HCT116 (cell line): ENCODE results near the gene MVB12A. TPM values are rescaled to one million over a fixed set of nuclear protein-coding genes. Genes with fewer than 3 reads are reported as not detected.

Experiments
- ATAC-seq: fragments of 200-7000 bp; cut with Tn5 transposase; 2 replicates; pipeline ENCODE4 v1.9.1; 2020; ENCODE audit warnings: mild to moderate bottlenecking, moderate library complexity
- BruUV-seq: library from RNA; stranded (reverse); fragments of 400-500 nt; replicated peaks from 2 replicates; lab custom pipeline; 2021; lab: Mats Ljungman, UMichigan
- CTCF ChIA-PET: fragments of 300-600 bp; sonication (Branson Sonifier 250); formaldehyde crosslinking; loops from one replicate; lab custom pipeline; 2021; ENCODE audit warnings: antibody characterized with exemption; lab: Charles Lee
- POLR2A ChIA-PET: fragments of 300-600, 350-600 bp; sonication (Branson Sonifier 250); formaldehyde crosslinking; loops from one replicate; lab custom pipeline; 2021; ENCODE audit warnings: antibody characterized with exemption; lab: Charles Lee
- RAD21 ChIA-PET, 2 experiments: fragments of 300-600 bp; sonication (Branson Sonifier 250); formaldehyde crosslinking; loops; one replicate each; lab custom pipeline; 2023; ENCODE audit warnings: low total read pairs in 2 of 2; ENCODE audit not compliant: uncharacterized antibody in 2 of 2, unreplicated experiment in 2 of 2, low non-redundant PET in 1 of 2; lab: Charles Lee
- DNase-seq: peaks from one replicate; pipeline ENCODE4 v3.0.0-alpha.2; 2010; ENCODE audit warnings: low read depth, low spot score
- H2AFZ ChIP-seq: fragments of 200-600 bp; shearing (Covaris generic), sonication (generic); 2 replicates; pipeline ENCODE4 v1.6.1; 2017; ENCODE audit warnings: low read depth, mixed run types, mixed read lengths, antibody characterized with exemption, low read length; ENCODE audit not compliant: poor library complexity, severe bottlenecking
- H3K27ac ChIP-seq: 2 replicates; pipeline ENCODE4 v1.5.1; 2012; ENCODE audit warnings: low read depth, low read length
- H3K27me3 ChIP-seq: fragments of 200-600 bp; sonication (generic); 2 replicates; pipeline ENCODE4 v1.6.1; 2016; ENCODE audit warnings: mixed run types, low read length, mixed read lengths; ENCODE audit not compliant: insufficient read depth
- H3K36me3 ChIP-seq, 2 experiments: fragments of 200-500 bp in 1 of 2; fragments of 200-600 bp in 1 of 2; sonication (Bioruptor generic) in 1 of 2; sonication (generic) in 1 of 2; 2 replicates each; pipeline versions ENCODE4 v1.5.1 to v1.6.1; 2014 to 2016; ENCODE audit warnings: low read length in 2 of 2, inconsistent platforms in 1 of 2, mixed read lengths in 1 of 2, mixed run types in 1 of 2; ENCODE audit not compliant: insufficient read depth in 2 of 2, control insufficient read depth in 1 of 2
- H3K4me1 ChIP-seq, 2 experiments: fragments of 200-600 bp in 1 of 2; sonication (generic) in 1 of 2; 2 replicates each; pipeline versions ENCODE4 v1.5.1 to v1.6.1; 2012 to 2017; ENCODE audit warnings: low read length in 2 of 2, inconsistent platforms in 1 of 2, mild to moderate bottlenecking in 1 of 2, mixed read lengths in 1 of 2, mixed run types in 1 of 2, moderate library complexity in 1 of 2; ENCODE audit not compliant: insufficient read depth in 2 of 2, control insufficient read depth in 1 of 2
- H3K4me2 ChIP-seq: fragments of 200-600 bp; sonication (generic); 2 replicates; pipeline ENCODE4 v1.6.1; 2017; ENCODE audit warnings: mixed run types, low read length, mixed read lengths
- H3K4me3 ChIP-seq, 2 experiments: fragments of 200-600 bp in 1 of 2; sonication (generic) in 1 of 2; replicated peaks in 1 of 2; 2 replicates each; pipeline ENCODE4 v1.5.1; 2011 to 2016; ENCODE audit warnings: low read length in 2 of 2, control low read depth in 1 of 2, low read depth in 1 of 2, mild to moderate bottlenecking in 1 of 2, mixed read lengths in 1 of 2, mixed run types in 1 of 2
- H3K79me2 ChIP-seq: fragments of 200-600 bp; sonication (generic); 2 replicates; pipeline ENCODE4 v1.6.1; 2017; ENCODE audit warnings: mild to moderate bottlenecking, mixed run types, low read length, moderate library complexity, mixed read lengths; ENCODE audit not compliant: insufficient read depth
- H3K9ac ChIP-seq: fragments of 200-600 bp; sonication (generic); 2 replicates; pipeline ENCODE4 v1.6.1; 2016; ENCODE audit warnings: low read length, mixed read lengths
- H3K9me2 ChIP-seq: fragments of 200-600 bp; sonication (generic), shearing (Covaris generic); 2 replicates; pipeline ENCODE4 v1.6.1; 2017; ENCODE audit warnings: mixed run types, mild to moderate bottlenecking, moderate library complexity; ENCODE audit not compliant: insufficient read depth
- H3K9me3 ChIP-seq, 2 experiments: fragments of 200-500 bp in 1 of 2; fragments of 200-600 bp in 1 of 2; sonication (Bioruptor generic) in 1 of 2; sonication (generic) in 1 of 2; 2 replicates each; pipeline ENCODE4 v1.6.1; 2014 to 2017; ENCODE audit warnings: low read length in 2 of 2, mixed read lengths in 2 of 2, inconsistent platforms in 1 of 2, low read depth in 1 of 2, mild to moderate bottlenecking in 1 of 2, mixed run types in 1 of 2, moderate library complexity in 1 of 2; ENCODE audit not compliant: control insufficient read depth in 1 of 2, insufficient read depth in 1 of 2
- H4K20me1 ChIP-seq: fragments of 200-600 bp; sonication (generic), shearing (Covaris generic); 2 replicates; pipeline ENCODE4 v1.6.1; 2017; ENCODE audit warnings: mixed run types, mild to moderate bottlenecking, moderate library complexity; ENCODE audit not compliant: insufficient read depth
- ATF3 ChIP-seq: IDR thresholded peaks from 2 replicates; pipeline ENCODE4 v1.6.1; 2012
- CBX3 ChIP-seq: IDR thresholded peaks from 2 replicates; pipeline ENCODE4 v1.6.1; 2012; ENCODE audit warnings: low read depth
- CTCF ChIP-seq, 3 experiments: fragments of 200-600 bp in 1 of 3; sonication (generic) in 1 of 3; IDR thresholded peaks in 2 of 3; conservative IDR thresholded peaks in 1 of 3; 2 replicates each; pipeline ENCODE4 v1.5.1; 2012 to 2017; ENCODE audit warnings: low read depth in 2 of 3, low read length in 2 of 3, antibody characterized with exemption in 1 of 3, borderline replicate concordance in 1 of 3, control low read depth in 1 of 3, mild to moderate bottlenecking in 1 of 3, mixed read lengths in 1 of 3, mixed run types in 1 of 3, moderate library complexity in 1 of 3; ENCODE audit not compliant: insufficient read depth in 1 of 3
- EGR1 ChIP-seq: IDR thresholded peaks from 2 replicates; pipeline ENCODE4 v1.6.1; 2012; ENCODE audit warnings: low read depth
- ELF1 ChIP-seq: IDR thresholded peaks from 2 replicates; pipeline ENCODE4 v1.6.1; 2012; ENCODE audit warnings: low read depth, borderline replicate concordance
- EZH2 ChIP-seq: fragments of 200-600 bp; sonication (generic); IDR thresholded peaks from 2 replicates; pipeline ENCODE4 v1.6.1; 2017; ENCODE audit warnings: antibody characterized with exemption, mixed run types
- FOSL1 ChIP-seq: IDR thresholded peaks from 2 replicates; pipeline ENCODE4 v1.6.1; 2012; ENCODE audit warnings: low read depth
- JUND ChIP-seq: IDR thresholded peaks from 2 replicates; pipeline ENCODE4 v1.6.1; 2012
- POLR2A ChIP-seq: IDR thresholded peaks from 2 replicates; pipeline ENCODE4 v1.7.0; 2011; ENCODE audit warnings: borderline replicate concordance; ENCODE audit not compliant: insufficient read depth, insufficient read length; ENCODE audit errors: extremely low read depth
- POLR2AphosphoS5 ChIP-seq: IDR thresholded peaks from 2 replicates; pipeline ENCODE4 v1.6.1; 2011; ENCODE audit warnings: mild to moderate bottlenecking, low read depth, low read length, moderate library complexity
- RAD21 ChIP-seq: IDR thresholded peaks from 2 replicates; pipeline ENCODE4 v1.6.1; 2012; ENCODE audit warnings: low read depth, mild to moderate bottlenecking
- REST ChIP-seq: IDR thresholded peaks from 2 replicates; pipeline ENCODE4 v1.6.1; 2012; ENCODE audit warnings: low read depth
- SP1 ChIP-seq: IDR thresholded peaks from 2 replicates; pipeline ENCODE4 v1.6.1; 2012; ENCODE audit warnings: low read depth
- SRF ChIP-seq: IDR thresholded peaks from 2 replicates; pipeline ENCODE4 v1.6.1; 2012; ENCODE audit warnings: low read depth
- TCF7L2 ChIP-seq: IDR thresholded peaks from 2 replicates; pipeline ENCODE4 v1.7.0; 2011; ENCODE audit warnings: borderline replicate concordance, inconsistent platforms; ENCODE audit not compliant: insufficient read depth, insufficient read length; ENCODE audit errors: extremely low read depth
- YY1 ChIP-seq: IDR thresholded peaks from 2 replicates; pipeline ENCODE4 v1.6.1; 2011; ENCODE audit warnings: low read length, low read depth, moderate library complexity, mild to moderate bottlenecking; ENCODE audit not compliant: insufficient replicate concordance; ENCODE audit errors: extremely low read depth
- ZBTB33 ChIP-seq: IDR thresholded peaks from 2 replicates; pipeline ENCODE4 v1.6.1; 2011; ENCODE audit warnings: mild to moderate bottlenecking, low read length, moderate library complexity; ENCODE audit not compliant: insufficient replicate concordance; ENCODE audit errors: extremely low read depth
- ZFX ChIP-seq: fragments of 450-650 bp; IDR thresholded peaks from 2 replicates; pipeline ENCODE4 v1.6.1; 2017
- ZNF274 ChIP-seq: fragments of 200-500 bp; sonication (Bioruptor generic); IDR thresholded peaks from 2 replicates; pipeline ENCODE4 v1.6.1; 2014; ENCODE audit warnings: mild to moderate bottlenecking, low read depth, low read length, inconsistent platforms
- intact Hi-C: fragments of 100-400 bp; cut with micrococcal nuclease; formaldehyde crosslinking; loops from 2 replicates; pipeline ENCODE4 v1.10.0; 2022
- total RNA-seq: library from RNA; stranded (reverse); gene quantifications from one replicate; pipeline ENCODE4 v1.2.1, GENCODE V29; 2021; ENCODE audit not compliant: unreplicated experiment

MVB12A gene
- total RNA-seq, 1 experiment from 2014 or later, result 91.7 TPM

- Histone ChIP-seq H3K9me3 (no peaks in the 10 kb centered on the region), H3K36me3 (no peaks in the 10 kb centered on the region), H4K20me1 (no peaks in the 10 kb centered on the region), H3K27me3 (no peaks in the 10 kb centered on the region), H3K9me2 (no peaks in the 10 kb centered on the region), H3K4me2 (no peak overlapping the region), H3K4me3 (no peak overlapping the region), H3K27ac (no peak overlapping the region), H3K4me1 (no peaks in the 10 kb centered on the region), H2AFZ (no peak overlapping the region), H3K79me2 (no peaks in the 10 kb centered on the region), H3K9ac (no peak overlapping the region)
- CTCF ChIA-PET, result no interaction called here
- no peak for ATAC-seq
- DNase-seq, result no peak
- no TSS peak for BruUV-seq
- intact Hi-C loops, result no loop called here
- POLR2A ChIA-PET, result no interaction called here
- TF ChIP-seq ATF3, result no peak
- no peak for TF ChIP-seq SRF
- TF ChIP-seq POLR2A, result no peak
- no peak for TF ChIP-seq CTCF (IDR thresholded peaks at IDR 0.05 in 2 of 3, conservative IDR thresholded peaks at IDR 0.05 in 1 of 3; ENCODE audit: borderline replicate concordance in 1 of 3, insufficient read depth in 1 of 3, low read depth in 2 of 3, low read length in 2 of 3)
- no peak for TF ChIP-seq ELF1
- no peak for TF ChIP-seq CBX3
- no peak for TF ChIP-seq YY1
- no peak for TF ChIP-seq ZFX
- TF ChIP-seq TCF7L2, result no peak
- no peak for TF ChIP-seq EZH2
- no peak for TF ChIP-seq ZBTB33
- TF ChIP-seq EGR1, result no peak
- no peak for TF ChIP-seq FOSL1
- no peak for TF ChIP-seq ZNF274
- TF ChIP-seq REST, result no peak
- TF ChIP-seq RAD21, result no peak
- no peak for TF ChIP-seq SP1
- no peak for TF ChIP-seq POLR2AphosphoS5
- TF ChIP-seq JUND, result no peak
- TF ChIP-seq, all 23 proteins: peak for 0
- RAD21 ChIA-PET, result no interaction called here
Observed at GRCh38 chr19:17436874-17437267, 17.0 kb downstream of the MVB12A start.
